Muscle of leg (tissue), 11 donors: ENCODE measurements around the gene S100A8. TPM values are rescaled to one million over a fixed set of nuclear protein-coding genes. Genes with fewer than 3 reads are reported as not detected.
"Not testable (repeated sequence)": the region's sequence is repeated elsewhere in the genome, so short reads cannot be mapped to it uniquely, and the experiment has no call there.

Experiments
- DNase-seq: peaks from one replicate; pipeline ENCODE4 v3.0.0; 2013
- H3K27ac ChIP-seq: one replicate; pipeline ENCODE4 v1.5.1; 2013; ENCODE audit warnings: mild to moderate bottlenecking, low read length, control low read depth
- H3K27me3 ChIP-seq: one replicate; pipeline ENCODE4 v1.6.1; 2013; ENCODE audit warnings: low read length; ENCODE audit not compliant: control insufficient read depth, insufficient read depth
- H3K36me3 ChIP-seq: one replicate; pipeline ENCODE4 v1.6.1; 2013; ENCODE audit warnings: low read length; ENCODE audit not compliant: control insufficient read depth, insufficient read depth
- H3K4me1 ChIP-seq: one replicate; pipeline ENCODE4 v1.6.1; 2013; ENCODE audit warnings: low read length; ENCODE audit not compliant: control insufficient read depth, insufficient read depth
- H3K4me3 ChIP-seq: one replicate; pipeline ENCODE4 v1.5.1; 2013; ENCODE audit warnings: low read length, control low read depth
- H3K9me3 ChIP-seq: replicated peaks from 2 replicates; pipeline ENCODE4 v1.6.1; 2013; ENCODE audit warnings: low read depth, low read length; ENCODE audit not compliant: control insufficient read depth
- WGBS: methylation state at CpG from one replicate; pipeline ENCODE4 v1.1.5; 2013; ENCODE audit warnings: missing lambda C conversion rate; ENCODE audit not compliant: insufficient coverage; 5-methylcytosine and 5-hydroxymethylcytosine counted together
- polyA plus RNA-seq, 8 donors: library from polyadenylated mRNA; unstranded; fragments of 120-200 nt; gene quantifications; one replicate each; pipeline versions ENCODE4 v1.2.1 to v1.2.3, GENCODE V29; 2013; ENCODE audit warnings: inconsistent platforms in 1 of 8, low replicate concordance in 1 of 8; ENCODE audit not compliant: insufficient read length in 8 of 8, insufficient read depth in 1 of 8
- total RNA-seq: library from RNA; stranded (reverse); fragments of 120-200 nt; gene quantifications from one replicate; pipeline ENCODE4 v1.2.4, GENCODE V29; 2013

The S100A8 gene
- total and polyA plus RNA-seq, 9 donors = 6.6 to 31.9 (median 18.6) TPM

GRCh38 chr1:153431002-153431401 is 40.1 kb upstream of the S100A8 start:
- Histone ChIP-seq H3K4me3 (no peak overlapping the region), H3K27ac (no peak overlapping the region), H3K4me1 (no peaks in the 10 kb centered on the region), H3K27me3 (peaks cover 2% of the 10 kb centered on the region), H3K9me3 (no peaks in the 10 kb centered on the region), H3K36me3 (no peaks in the 10 kb centered on the region)
- no peak for DNase-seq
- WGBS = 75% methylated on average over 17 of the region's 17 CpGs

DNA sequence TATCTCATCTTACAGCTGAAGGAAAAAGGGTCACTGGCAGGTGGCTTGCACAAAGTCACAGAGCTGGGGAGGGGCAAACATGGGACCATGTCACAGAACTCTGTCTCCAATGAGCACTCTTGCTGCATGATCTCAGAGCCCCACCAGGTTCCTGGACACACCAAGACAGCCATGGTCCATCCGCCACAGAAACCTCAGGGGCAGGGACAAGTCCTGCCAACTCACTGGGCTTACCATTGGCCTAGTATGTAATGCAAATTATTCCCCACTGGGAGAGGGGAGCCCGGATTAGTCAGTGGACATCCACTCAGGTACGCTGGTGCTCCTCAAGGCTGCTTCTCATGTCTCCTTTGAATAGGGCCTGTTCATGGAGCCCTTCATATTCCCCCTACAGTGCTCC is 39.7 kb upstream of the S100A8 start:
- Histone ChIP-seq H3K27ac (no peak overlapping the region), H3K9me3 (no peaks in the 10 kb centered on the region), H3K27me3 (peaks cover 2% of the 10 kb centered on the region), H3K36me3 (no peaks in the 10 kb centered on the region), H3K4me3 (no peak overlapping the region), H3K4me1 (no peaks in the 10 kb centered on the region)
- no peak for DNase-seq
- WGBS = 86% methylated on average over 1 of the region's 3 CpGs

GRCh38 chr1:153430166-153430553 is 39.3 kb upstream of the S100A8 start:
- H3K9me3 ChIP-seq = no peaks in the 10 kb centered on the region
- H3K27me3 ChIP-seq = peaks cover 2% of the 10 kb centered on the region
- H3K27ac ChIP-seq = no peak overlapping the region
- H3K36me3 ChIP-seq = no peaks in the 10 kb centered on the region
- no peak overlapping the region for H3K4me3 ChIP-seq
- WGBS = 81% methylated on average over 2 of the region's 2 CpGs
- H3K4me1 ChIP-seq = no peaks in the 10 kb centered on the region
- DNase-seq = no peak

GRCh38 chr1:153429266-153430165 is 38.6 kb upstream of the S100A8 start:
- Histone ChIP-seq H3K9me3 (no peaks in the 10 kb centered on the region), H3K4me3 (no peak overlapping the region), H3K4me1 (no peaks in the 10 kb centered on the region), H3K27me3 (no peaks in the 10 kb centered on the region), H3K36me3 (no peaks in the 10 kb centered on the region), H3K27ac (no peak overlapping the region)
- 65% methylated on average over 6 of the region's 7 CpGs for WGBS
- no peak for DNase-seq

DNA sequence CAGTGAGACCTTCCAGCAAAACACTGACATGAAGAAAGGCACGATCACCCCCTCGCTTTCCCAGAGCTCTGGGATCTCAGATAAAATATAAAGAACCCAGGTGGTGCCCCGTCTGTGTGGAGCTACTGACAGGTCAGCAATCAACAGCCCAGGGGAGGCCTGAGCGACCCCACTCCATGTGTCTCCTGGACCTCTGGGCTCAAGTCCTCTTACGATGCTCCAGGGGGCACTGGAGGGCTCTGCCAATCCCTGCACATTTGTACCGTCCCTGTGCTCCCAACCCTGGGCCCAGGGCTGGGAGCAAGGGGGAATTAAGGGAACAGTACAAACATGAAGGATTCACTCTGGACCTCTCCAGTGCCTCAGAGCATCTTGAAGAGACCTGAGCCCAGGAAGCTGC is 37.9 kb upstream of the S100A8 start:
- no peak for DNase-seq
- no peak overlapping the region for H3K4me3 ChIP-seq
- no peaks in the 10 kb centered on the region for H3K36me3 ChIP-seq
- H3K9me3 ChIP-seq = no peaks in the 10 kb centered on the region
- no peaks in the 10 kb centered on the region for H3K27me3 ChIP-seq
- 42% methylated on average over 4 of the region's 6 CpGs for WGBS
- H3K27ac ChIP-seq = no peak overlapping the region
- no peaks in the 10 kb centered on the region for H3K4me1 ChIP-seq

GRCh38 chr1:153428073-153428638 is 37.3 kb upstream of the S100A8 start:
- no peak overlapping the region for H3K27ac ChIP-seq
- no peak for DNase-seq
- no peak overlapping the region for H3K4me3 ChIP-seq
- H3K36me3 ChIP-seq = no peaks in the 10 kb centered on the region
- H3K4me1 ChIP-seq = no peaks in the 10 kb centered on the region
- 81% methylated on average over 8 of the region's 12 CpGs for WGBS
- no peaks in the 10 kb centered on the region for H3K9me3 ChIP-seq
- no peaks in the 10 kb centered on the region for H3K27me3 ChIP-seq

GRCh38 chr1:153426809-153427208 is 35.9 kb upstream of the S100A8 start:
- Histone ChIP-seq H3K27ac (no peak overlapping the region), H3K36me3 (no peaks in the 10 kb centered on the region), H3K4me1 (no peaks in the 10 kb centered on the region), H3K27me3 (no peaks in the 10 kb centered on the region), H3K9me3 (no peaks in the 10 kb centered on the region), H3K4me3 (no peak overlapping the region)
- no peak for DNase-seq
- 40% methylated on average over 1 of the region's 1 CpG for WGBS

GRCh38 chr1:153422450-153423068 is 31.7 kb upstream of the S100A8 start:
- H3K4me3 ChIP-seq = no peak overlapping the region
- H3K27me3 ChIP-seq = no peaks in the 10 kb centered on the region
- no peaks in the 10 kb centered on the region for H3K36me3 ChIP-seq
- peak; percentile 82 for DNase-seq
- no peaks in the 10 kb centered on the region for H3K4me1 ChIP-seq
- WGBS = 4% methylated on average over 3 of the region's 6 CpGs
- H3K27ac ChIP-seq = no peak overlapping the region
- H3K9me3 ChIP-seq = no peaks in the 10 kb centered on the region

GRCh38 chr1:153420306-153420705 is 29.4 kb upstream of the S100A8 start:
- no peak overlapping the region for H3K27ac ChIP-seq
- 73% methylated on average over 2 of the region's 2 CpGs for WGBS
- H3K4me3 ChIP-seq = no peak overlapping the region
- no peak for DNase-seq
- no peaks in the 10 kb centered on the region for H3K36me3 ChIP-seq
- H3K9me3 ChIP-seq = no peaks in the 10 kb centered on the region
- H3K4me1 ChIP-seq = no peaks in the 10 kb centered on the region
- no peaks in the 10 kb centered on the region for H3K27me3 ChIP-seq

DNA sequence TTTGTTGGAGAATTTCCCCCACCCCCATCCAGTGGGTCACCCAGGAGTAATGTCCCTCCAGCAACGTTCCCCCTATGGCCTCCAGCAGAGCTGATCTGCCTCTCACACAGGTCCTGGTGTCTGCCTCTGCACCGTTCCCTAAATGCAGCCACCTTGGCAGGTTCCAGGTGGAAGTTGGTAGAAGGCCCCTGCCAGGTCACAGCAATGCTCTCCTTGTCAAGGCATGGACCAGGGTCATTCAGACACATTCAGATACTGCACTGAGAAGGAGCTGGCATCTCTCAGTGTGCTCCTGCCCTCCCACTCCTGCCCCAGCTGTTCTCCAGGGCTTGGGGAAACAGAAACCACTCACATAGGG is 28.5 kb upstream of the S100A8 start:
- H3K36me3 ChIP-seq, H3K9me3 ChIP-seq, DNase-seq, H3K4me1 ChIP-seq, H3K27ac ChIP-seq, H3K27me3 ChIP-seq, H3K4me3 ChIP-seq: not testable (repeated sequence)
- no CpG with 5 or more reads among the region's 2 CpGs for WGBS
